IMR-90 (cell line): Measurements from ENCODE around the gene SYCP2. TPM values are rescaled to one million over a fixed set of nuclear protein-coding genes. Genes with fewer than 3 reads are reported as not detected.

ENCODE experiments used
- ATAC-seq: fragments of 200-7000 bp; cut with Tn5 transposase; 2 replicates; pipeline ENCODE4 v1.9.1; 2020; ENCODE audit warnings: low read depth, mild to moderate bottlenecking, moderate library complexity
- BruUV-seq: library from RNA; stranded (reverse); fragments of 400-500 nt; replicated peaks from 2 replicates; lab custom pipeline; 2021; lab: Mats Ljungman, UMichigan
- CTCF ChIA-PET: fragments of 300-600 bp; formaldehyde crosslinking; extraction: SDS; loops from one replicate; lab custom pipeline; 2021; ENCODE audit warnings: antibody characterized with exemption; lab: Yijun Ruan, JAX
- POLR2A ChIA-PET: fragments of 300-600 bp; sonication (Branson Sonifier 250); formaldehyde crosslinking; loops from one replicate; lab custom pipeline; 2022; ENCODE audit warnings: antibody characterized with exemption; ENCODE audit not compliant: unreplicated experiment; lab: Charles Lee
- DNase-seq: peaks from one replicate; pipeline ENCODE4 v3.0.0; 2013
- H2AFZ ChIP-seq: replicated peaks from 2 replicates; pipeline ENCODE3; 2013; ENCODE audit warnings: low read length, mild to moderate bottlenecking; ENCODE audit not compliant: poor library complexity
- H2AK5ac ChIP-seq: 2 replicates; pipeline ENCODE4 v1.6.1; 2013; ENCODE audit warnings: low read depth, low read length, inconsistent platforms
- H2AK9ac ChIP-seq: replicated peaks from 2 replicates; pipeline ENCODE3; 2013; ENCODE audit warnings: mild to moderate bottlenecking, low read depth, low read length, moderate library complexity; ENCODE audit not compliant: poor library complexity
- H2BK120ac ChIP-seq: 2 replicates; pipeline ENCODE4 v1.6.1; 2013; ENCODE audit warnings: low read depth, low read length, inconsistent platforms
- H2BK15ac ChIP-seq: 3 replicates; pipeline ENCODE4 v1.6.1; 2013; ENCODE audit warnings: low read depth, low read length, inconsistent platforms
- H2BK20ac ChIP-seq: 2 replicates; pipeline ENCODE4 v1.6.1; 2013; ENCODE audit warnings: low read depth, mild to moderate bottlenecking, inconsistent platforms, low read length, moderate library complexity
- H2BK5ac ChIP-seq: 2 replicates; pipeline ENCODE4 v1.6.1; 2013; ENCODE audit warnings: mild to moderate bottlenecking, low read depth, low read length, inconsistent platforms; ENCODE audit not compliant: poor library complexity, severe bottlenecking
- H3K14ac ChIP-seq: replicated peaks from 2 replicates; pipeline ENCODE4 v1.6.1; 2013; ENCODE audit warnings: low read depth, low read length, inconsistent platforms
- H3K18ac ChIP-seq: 2 replicates; pipeline ENCODE4 v1.6.1; 2013; ENCODE audit warnings: low read depth, low read length, control low read depth
- H3K23ac ChIP-seq: 2 replicates; pipeline ENCODE4 v1.6.1; 2013; ENCODE audit warnings: low read depth, low read length, inconsistent platforms
- H3K27ac ChIP-seq: 2 replicates; pipeline ENCODE4 v1.5.1; 2013; ENCODE audit warnings: mild to moderate bottlenecking, control low read depth, low read length; ENCODE audit not compliant: insufficient read depth
- H3K27me3 ChIP-seq: 2 replicates; pipeline ENCODE4 v1.6.1; 2013; ENCODE audit warnings: low read length; ENCODE audit not compliant: control insufficient read depth, insufficient read depth
- H3K36me3 ChIP-seq: 2 replicates; pipeline ENCODE4 v1.6.1; 2013; ENCODE audit warnings: low read length, mixed read lengths; ENCODE audit not compliant: control insufficient read depth, insufficient read depth
- H3K4ac ChIP-seq: 2 replicates; pipeline ENCODE4 v1.6.1; 2013; ENCODE audit warnings: low read depth, low read length, inconsistent platforms
- H3K4me1 ChIP-seq: 2 replicates; pipeline ENCODE4 v1.6.1; 2013; ENCODE audit warnings: low read length, mixed read lengths; ENCODE audit not compliant: control insufficient read depth, insufficient read depth
- H3K4me2 ChIP-seq: 2 replicates; pipeline ENCODE4 v1.6.1; 2013; ENCODE audit warnings: low read depth, mild to moderate bottlenecking, control low read depth, low read length, moderate library complexity
- H3K4me3 ChIP-seq: 2 replicates; pipeline ENCODE4 v1.5.1; 2013; ENCODE audit warnings: low read depth, mild to moderate bottlenecking, control low read depth, low read length, moderate library complexity; ENCODE audit not compliant: insufficient read depth
- H3K56ac ChIP-seq: 2 replicates; pipeline ENCODE4 v1.6.1; 2013; ENCODE audit warnings: low read length, inconsistent platforms; ENCODE audit not compliant: insufficient read depth; ENCODE audit errors: extremely low read depth
- H3K79me1 ChIP-seq, 2 experiments: 2 replicates each; pipeline ENCODE4 v1.6.1; 2013; ENCODE audit warnings: low read length in 2 of 2, inconsistent platforms in 1 of 2, low read depth in 1 of 2
- H3K9ac ChIP-seq: 2 replicates; pipeline ENCODE4 v1.6.1; 2013; ENCODE audit warnings: low read depth, low read length, control low read depth
- H3K9me1 ChIP-seq: 2 replicates; pipeline ENCODE4 v1.6.1; 2013; ENCODE audit warnings: low read length, inconsistent platforms; ENCODE audit not compliant: insufficient read depth
- H3K9me3 ChIP-seq: 2 replicates; pipeline ENCODE4 v1.6.1; 2013; ENCODE audit warnings: low read length; ENCODE audit not compliant: control insufficient read depth, insufficient read depth
- H4K20me1 ChIP-seq: 2 replicates; pipeline ENCODE4 v1.6.1; 2013; ENCODE audit warnings: low read length, inconsistent platforms; ENCODE audit not compliant: insufficient read depth
- H4K5ac ChIP-seq: 2 replicates; pipeline ENCODE4 v1.6.1; 2013; ENCODE audit warnings: mild to moderate bottlenecking, low read depth, low read length, control low read depth
- H4K8ac ChIP-seq, 2 experiments: 2 replicates each; pipeline ENCODE4 v1.6.1; 2013; ENCODE audit warnings: low read depth in 2 of 2, low read length in 2 of 2, control low read depth in 1 of 2, inconsistent platforms in 1 of 2
- H4K91ac ChIP-seq: 2 replicates; pipeline ENCODE4 v1.6.1; 2013; ENCODE audit warnings: low read depth, low read length, inconsistent platforms; ENCODE audit not compliant: insufficient read depth
- BHLHE40 ChIP-seq: fragments of 150-350 bp; IDR thresholded peaks from 2 replicates; pipeline ENCODE4 v1.6.1; 2016; ENCODE audit warnings: mild to moderate bottlenecking, low read depth, low read length
- CEBPB ChIP-seq: IDR thresholded peaks from 2 replicates; pipeline ENCODE4 v1.6.1; 2012; ENCODE audit warnings: low read depth, low read length, improper control_type of control experiment
- CHD1 ChIP-seq: IDR thresholded peaks from 2 replicates; pipeline ENCODE4 v1.6.1; 2012; ENCODE audit warnings: low read depth, low read length, improper control_type of control experiment
- CTCF ChIP-seq: conservative IDR thresholded peaks from 2 replicates; pipeline ENCODE4 v1.5.1; 2012; ENCODE audit warnings: mild to moderate bottlenecking, low read depth, low read length, improper control_type of control experiment
- ELK1 ChIP-seq: fragments of 150-350 bp; IDR thresholded peaks from 2 replicates; pipeline ENCODE4 v1.6.1; 2016; ENCODE audit warnings: low read depth, mild to moderate bottlenecking, low read length, moderate library complexity, borderline replicate concordance
- FOS ChIP-seq: fragments of 150-350 bp; IDR thresholded peaks from 2 replicates; pipeline ENCODE4 v1.6.1; 2016; ENCODE audit warnings: low read depth, low read length
- MAFK ChIP-seq: IDR thresholded peaks from 2 replicates; pipeline ENCODE4 v1.6.1; 2012; ENCODE audit warnings: low read depth, low read length, improper control_type of control experiment
- MAZ ChIP-seq: IDR thresholded peaks from 2 replicates; pipeline ENCODE4 v1.6.1; 2012; ENCODE audit warnings: low read depth, mild to moderate bottlenecking, low read length, improper control_type of control experiment, moderate library complexity, borderline replicate concordance
- MXI1 ChIP-seq: IDR thresholded peaks from 2 replicates; pipeline ENCODE4 v1.6.1; 2012; ENCODE audit warnings: low read depth, mild to moderate bottlenecking, low read length, moderate library complexity, borderline replicate concordance
- NFE2L2 ChIP-seq: fragments of 150-350 bp; IDR thresholded peaks from 2 replicates; pipeline ENCODE4 v1.6.1; 2016; ENCODE audit warnings: low read depth, mild to moderate bottlenecking, low read length
- POLR2A ChIP-seq: IDR thresholded peaks from 2 replicates; pipeline ENCODE4 v1.6.1; 2012; ENCODE audit warnings: mild to moderate bottlenecking, low read depth, low read length
- RAD21 ChIP-seq: IDR thresholded peaks from 2 replicates; pipeline ENCODE4 v1.6.1; 2012; ENCODE audit warnings: low read length, improper control_type of control experiment
- RCOR1 ChIP-seq: IDR thresholded peaks from 2 replicates; pipeline ENCODE4 v1.6.1; 2012; ENCODE audit warnings: mild to moderate bottlenecking, low read length, improper control_type of control experiment; ENCODE audit not compliant: insufficient replicate concordance
- RFX5 ChIP-seq: IDR thresholded peaks from 2 replicates; pipeline ENCODE4 v1.8.0; 2012; ENCODE audit warnings: low read depth, mild to moderate bottlenecking, low read length, moderate library complexity
- SMC3 ChIP-seq: fragments of 150-350 bp; IDR thresholded peaks from 2 replicates; pipeline ENCODE4 v1.6.1; 2016; ENCODE audit warnings: low read depth, mild to moderate bottlenecking, antibody characterized with exemption, low read length, moderate library complexity
- USF2 ChIP-seq: fragments of 150-350 bp; IDR thresholded peaks from 2 replicates; pipeline ENCODE4 v1.6.1; 2017; ENCODE audit warnings: mild to moderate bottlenecking, antibody characterized with exemption, low read length, low read depth
- dilution Hi-C: fragments of 300-500 bp; cut with HindIII; formaldehyde crosslinking; loops from one replicate; pipeline ENCODE4 v1.14.3; 2018; ENCODE audit warnings: low sequenced_read_pairs; ENCODE audit not compliant: unreplicated experiment
- in situ Hi-C: fragments of 300-500 bp; cut with MboI; formaldehyde crosslinking; loops from 3 replicates; pipeline ENCODE4 v1.14.3; 2019; ENCODE audit warnings: low sequenced_read_pairs, inconsistent platforms, mixed read lengths
- intact Hi-C: fragments of 100-400 bp; cut with micrococcal nuclease; formaldehyde crosslinking; loops from 2 replicates; pipeline ENCODE4 v1.10.0; 2022
- polyA plus RNA-seq, 3 experiments: library from polyadenylated mRNA; depleted of rRNA; stranded (reverse); fragments of >200 nt; gene quantifications; 2 replicates each; pipeline ENCODE4 v1.2.3, GENCODE V29; 2012; ENCODE audit warnings: low replicate concordance in 1 of 3
- total RNA-seq: library from RNA; depleted of rRNA; stranded (reverse); fragments of >200 nt; gene quantifications from 2 replicates; pipeline ENCODE4 v1.2.3, GENCODE V29; 2012

Gene SYCP2
- total and polyA plus RNA-seq, 2 of the 4 experiments (the other 2 are of a cell fraction): 0.18 to 0.31 TPM

- DNase-seq: no peak
- no peak overlapping the region for H2BK15ac ChIP-seq
- POLR2A ChIA-PET: no interaction called here
- H3K9ac ChIP-seq: no peak overlapping the region
- no peak for TF ChIP-seq USF2
- TF ChIP-seq CTCF: no peak
- no peak for TF ChIP-seq POLR2A
- TF ChIP-seq RFX5: no peak
- no peak for TF ChIP-seq CHD1
- no peak for TF ChIP-seq RCOR1
- no peak for TF ChIP-seq BHLHE40
- TF ChIP-seq SMC3: no peak
- TF ChIP-seq RAD21: no peak
- no peak for TF ChIP-seq MXI1
- TF ChIP-seq NFE2L2: no peak
- no peak for TF ChIP-seq MAFK
- TF ChIP-seq FOS: no peak
- TF ChIP-seq CEBPB: no peak
- no peak for TF ChIP-seq ELK1
- TF ChIP-seq MAZ: no peak
- H3K4me1 ChIP-seq: no peaks in the 10 kb centered on the region
- no peak overlapping the region for H3K27ac ChIP-seq
- BruUV-seq: no TSS peak
- no peaks in the 10 kb centered on the region for H3K9me3 ChIP-seq
- no peak overlapping the region for H2AK5ac ChIP-seq
- no peaks in the 10 kb centered on the region for H3K27me3 ChIP-seq
- dilution Hi-C loops (no loop called here), intact Hi-C loops (no loop called here), in situ Hi-C loops (no loop called here)
- H4K5ac ChIP-seq: no peak overlapping the region
- no peak overlapping the region for H3K4me3 ChIP-seq
- no peak overlapping the region for H4K91ac ChIP-seq
- no peak overlapping the region for H2BK20ac ChIP-seq
- H2AK9ac ChIP-seq: no peak overlapping the region
- no peaks in the 10 kb centered on the region for H3K36me3 ChIP-seq
- no peaks in the 10 kb centered on the region for H3K9me1 ChIP-seq
- no peak for ATAC-seq
- H3K18ac ChIP-seq: no peak overlapping the region
- no peak overlapping the region for H2BK5ac ChIP-seq
- no peaks in the 10 kb centered on the region for H4K20me1 ChIP-seq
- H3K23ac ChIP-seq: no peak overlapping the region
- H4K8ac ChIP-seq: no peak overlapping the region
- H3K14ac ChIP-seq: no peak overlapping the region
- H3K4ac ChIP-seq: no peak overlapping the region
- no peaks in the 10 kb centered on the region for H3K79me1 ChIP-seq
- no peak overlapping the region for H2BK120ac ChIP-seq
- H3K4me2 ChIP-seq: no peak overlapping the region
- no peak overlapping the region for H3K56ac ChIP-seq
- no peak overlapping the region for H2AFZ ChIP-seq
- CTCF ChIA-PET: interaction anchor here (1.2 kb wide), 1 partner anchor 8 kb away, joined by 3 read pairs; no protein-coding TSS in a partner anchor
Measured at GRCh38 chr20:59925899-59926298, 7.5 kb downstream of the SYCP2 start.
